Rectal smooth muscle tissue (tissue), 1 donor: Measurements from ENCODE around the gene TENM3.

Experiments
- H3K27ac ChIP-seq: one replicate; pipeline ENCODE4 v1.7.0; 2013; ENCODE audit warnings: low read depth, low read length, inconsistent platforms
- H3K27me3 ChIP-seq: one replicate; pipeline ENCODE4 v1.7.0; 2013; ENCODE audit warnings: low read length; ENCODE audit not compliant: control insufficient read depth, insufficient read depth
- H3K36me3 ChIP-seq: one replicate; pipeline ENCODE4 v1.7.0; 2013; ENCODE audit warnings: low read length; ENCODE audit not compliant: control insufficient read depth, insufficient read depth
- H3K4me1 ChIP-seq: one replicate; pipeline ENCODE4 v1.7.0; 2013; ENCODE audit warnings: low read length; ENCODE audit not compliant: control insufficient read depth, insufficient read depth
- H3K4me3 ChIP-seq: one replicate; pipeline ENCODE4 v1.7.0; 2013; ENCODE audit warnings: low read length
- H3K9ac ChIP-seq: one replicate; pipeline ENCODE4 v1.7.0; 2013; ENCODE audit warnings: low read length

TENM3 gene

DNA sequence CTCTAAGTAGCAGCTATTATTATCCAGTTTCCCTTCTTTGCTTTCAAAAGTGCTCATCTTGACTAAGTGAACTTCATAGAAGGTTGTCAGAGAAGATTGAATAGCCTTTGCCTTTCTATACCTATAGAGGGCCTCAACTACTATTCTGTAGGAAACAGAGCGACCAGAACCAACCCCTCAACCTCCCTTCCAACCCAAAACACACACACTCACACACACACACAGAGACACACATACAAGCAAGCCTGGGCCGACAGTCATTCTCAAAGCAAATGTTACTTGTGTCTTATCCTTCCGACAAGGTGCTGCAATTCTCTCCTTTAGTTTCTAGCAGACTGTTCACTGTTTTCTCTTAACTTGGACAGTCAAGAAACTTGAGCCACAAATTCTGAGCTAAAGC is 472.3 kb downstream of the TENM3 start:
- Histone ChIP-seq H3K36me3 (no peaks in the 10 kb centered on the region), H3K27me3 (no peaks in the 10 kb centered on the region), H3K27ac (no peak overlapping the region), H3K4me1 (no peaks in the 10 kb centered on the region), H3K4me3 (no peak overlapping the region), H3K9ac (no peak overlapping the region)

GRCh38 chr4:182716192-182716591 is 473.0 kb downstream of the TENM3 start:
- Histone ChIP-seq H3K36me3 (no peaks in the 10 kb centered on the region), H3K4me3 (no peak overlapping the region), H3K27me3 (no peaks in the 10 kb centered on the region), H3K27ac (no peak overlapping the region), H3K4me1 (no peaks in the 10 kb centered on the region), H3K9ac (no peak overlapping the region)

GRCh38 chr4:182717788-182718583 is 474.8 kb downstream of the TENM3 start:
- Histone ChIP-seq H3K27ac (no peak overlapping the region), H3K27me3 (no peaks in the 10 kb centered on the region), H3K36me3 (no peaks in the 10 kb centered on the region), H3K4me1 (no peaks in the 10 kb centered on the region), H3K9ac (no peak overlapping the region), H3K4me3 (no peak overlapping the region)

DNA sequence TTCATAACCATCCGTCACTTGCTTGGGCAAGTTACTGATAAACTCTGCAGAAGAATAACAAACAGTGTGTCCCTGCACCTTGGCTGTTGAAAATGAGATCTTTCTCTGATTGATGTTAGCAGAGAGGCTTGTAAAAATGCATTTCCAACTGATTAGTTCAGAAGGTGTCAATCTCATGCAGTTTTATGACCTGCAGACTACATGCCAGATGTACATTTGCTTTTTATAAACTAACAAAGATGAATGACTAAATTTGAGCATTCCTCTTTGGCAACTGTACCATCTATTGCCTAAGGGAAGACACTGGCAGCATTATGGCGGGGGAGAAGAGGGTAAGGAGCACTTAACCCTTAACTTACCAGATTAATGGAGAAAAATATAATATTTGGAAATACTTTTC is 481.2 kb downstream of the TENM3 start:
- Histone ChIP-seq H3K27me3 (no peaks in the 10 kb centered on the region), H3K36me3 (no peaks in the 10 kb centered on the region), H3K27ac (no peak overlapping the region), H3K4me1 (no peaks in the 10 kb centered on the region), H3K4me3 (no peak overlapping the region), H3K9ac (no peak overlapping the region)

DNA sequence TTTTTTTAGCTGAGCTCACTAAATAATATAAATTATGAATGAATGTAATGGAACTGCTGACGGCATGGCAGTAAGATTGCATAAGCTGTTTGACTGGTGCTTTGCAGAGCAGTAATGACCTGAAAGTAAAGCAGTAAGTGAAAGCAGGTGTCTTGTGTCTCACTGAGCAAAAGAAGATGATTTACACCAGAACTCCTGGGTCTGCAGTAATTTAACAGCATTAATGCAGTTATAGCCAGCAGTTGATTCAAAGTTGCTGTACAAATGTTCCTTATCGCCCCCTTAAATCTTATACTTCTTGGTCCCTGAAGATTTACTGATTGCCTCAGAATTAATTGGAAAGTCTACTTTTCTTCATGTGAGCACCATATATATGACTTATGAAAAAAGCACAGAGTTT is 486.3 kb downstream of the TENM3 start:
- Histone ChIP-seq H3K9ac (no peak overlapping the region), H3K27me3 (no peaks in the 10 kb centered on the region), H3K4me1 (no peaks in the 10 kb centered on the region), H3K4me3 (no peak overlapping the region), H3K27ac (no peak overlapping the region), H3K36me3 (no peaks in the 10 kb centered on the region)

DNA sequence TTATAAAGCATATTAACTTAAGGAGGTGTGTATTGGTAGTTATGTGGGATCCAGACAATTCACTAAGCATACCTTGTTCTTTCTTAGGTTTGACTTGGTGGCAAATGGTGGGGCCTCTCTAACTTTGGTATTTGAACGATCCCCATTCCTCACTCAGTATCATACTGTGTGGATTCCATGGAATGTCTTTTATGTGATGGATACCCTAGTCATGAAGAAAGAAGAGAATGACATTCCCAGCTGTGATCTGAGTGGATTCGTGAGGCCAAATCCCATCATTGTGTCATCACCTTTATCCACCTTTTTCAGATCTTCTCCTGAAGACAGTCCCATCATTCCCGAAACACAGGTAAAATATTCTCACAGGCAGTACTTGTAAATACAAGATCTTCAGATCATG is 487.6 kb downstream of the TENM3 start:
- Histone ChIP-seq H3K27ac (no peak overlapping the region), H3K4me3 (no peak overlapping the region), H3K9ac (no peak overlapping the region), H3K4me1 (no peaks in the 10 kb centered on the region), H3K27me3 (no peaks in the 10 kb centered on the region), H3K36me3 (no peaks in the 10 kb centered on the region)

DNA sequence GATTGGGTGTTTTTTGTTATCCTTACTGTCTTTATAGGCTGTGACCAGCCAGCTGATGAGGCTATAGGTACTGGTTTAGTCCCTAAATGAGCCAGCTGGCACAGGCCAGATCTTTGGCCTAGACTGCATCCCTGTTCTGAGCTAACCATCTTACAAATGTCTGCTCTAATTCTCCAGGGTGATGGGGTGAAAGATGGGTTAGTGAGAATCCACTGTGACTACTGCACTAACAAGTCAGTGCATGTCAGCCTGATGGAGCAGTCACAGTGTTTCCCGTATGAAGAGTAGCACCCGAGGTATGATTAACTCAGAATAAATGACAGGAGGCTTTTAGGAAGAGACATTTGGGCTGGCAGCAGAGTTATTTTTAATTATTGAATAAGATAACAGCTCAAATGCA is 493.0 kb downstream of the TENM3 start:
- no peaks in the 10 kb centered on the region for H3K36me3 ChIP-seq
- H3K27ac ChIP-seq, result no peak overlapping the region
- H3K27me3 ChIP-seq, result no peaks in the 10 kb centered on the region
- H3K9ac ChIP-seq, result no peak overlapping the region
- no peaks in the 10 kb centered on the region for H3K4me1 ChIP-seq
- no peak overlapping the region for H3K4me3 ChIP-seq

GRCh38 chr4:182738283-182739047 is 495.3 kb downstream of the TENM3 start:
- H3K4me1 ChIP-seq, result no peaks in the 10 kb centered on the region
- no peak overlapping the region for H3K9ac ChIP-seq
- no peak overlapping the region for H3K4me3 ChIP-seq
- H3K27ac ChIP-seq, result no peak overlapping the region
- H3K27me3 ChIP-seq, result no peaks in the 10 kb centered on the region
- H3K36me3 ChIP-seq, result no peaks in the 10 kb centered on the region

DNA sequence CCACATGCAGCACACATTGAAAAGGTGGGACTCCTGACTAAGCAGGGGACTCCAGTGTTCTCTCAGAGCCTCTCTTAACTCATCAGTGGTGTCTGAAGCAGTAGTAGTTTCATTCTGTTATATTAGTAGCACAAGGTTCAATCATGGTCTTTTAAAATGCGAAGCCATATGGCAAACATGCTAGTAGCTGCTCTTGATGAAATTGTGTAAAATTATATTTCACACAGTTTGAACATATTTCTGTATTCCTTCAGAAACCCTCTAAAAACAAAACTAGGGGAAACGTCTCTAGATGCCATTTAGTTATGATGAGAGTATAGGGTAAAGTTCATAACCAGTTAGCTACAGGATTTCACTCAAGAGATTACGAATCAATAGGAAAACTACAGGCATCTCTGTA is 497.1 kb downstream of the TENM3 start:
- Histone ChIP-seq H3K4me1 (no peaks in the 10 kb centered on the region), H3K27ac (no peak overlapping the region), H3K4me3 (no peak overlapping the region), H3K9ac (no peak overlapping the region), H3K36me3 (no peaks in the 10 kb centered on the region), H3K27me3 (no peaks in the 10 kb centered on the region)

- Histone ChIP-seq H3K27me3 (no peaks in the 10 kb centered on the region), H3K9ac (no peak overlapping the region), H3K4me1 (no peaks in the 10 kb centered on the region), H3K4me3 (no peak overlapping the region), H3K36me3 (no peaks in the 10 kb centered on the region), H3K27ac (no peak overlapping the region)
Measured at GRCh38 chr4:182741054-182741453, 497.9 kb downstream of the TENM3 start.

DNA sequence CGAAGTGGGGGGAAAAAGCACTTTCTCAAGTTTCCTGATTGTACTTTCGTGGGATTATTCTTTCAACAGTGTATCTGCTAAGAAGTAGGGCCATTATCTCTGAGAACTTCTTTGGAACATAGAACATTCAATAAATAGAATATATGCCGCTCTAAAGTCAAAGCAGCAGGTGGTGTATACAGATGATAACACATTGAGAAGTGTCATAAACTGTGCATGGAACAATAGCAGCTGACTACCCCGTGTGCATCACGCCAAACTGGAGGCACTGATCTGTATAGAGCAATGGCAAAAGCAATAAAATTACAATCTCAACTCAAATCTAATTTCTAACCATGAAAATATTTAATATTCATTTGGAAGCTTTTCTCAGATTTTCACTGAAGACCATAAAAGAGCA is 498.7 kb downstream of the TENM3 start:
- Histone ChIP-seq H3K9ac (no peak overlapping the region), H3K4me3 (no peak overlapping the region), H3K36me3 (no peaks in the 10 kb centered on the region), H3K27me3 (no peaks in the 10 kb centered on the region), H3K27ac (no peak overlapping the region), H3K4me1 (no peaks in the 10 kb centered on the region)

DNA sequence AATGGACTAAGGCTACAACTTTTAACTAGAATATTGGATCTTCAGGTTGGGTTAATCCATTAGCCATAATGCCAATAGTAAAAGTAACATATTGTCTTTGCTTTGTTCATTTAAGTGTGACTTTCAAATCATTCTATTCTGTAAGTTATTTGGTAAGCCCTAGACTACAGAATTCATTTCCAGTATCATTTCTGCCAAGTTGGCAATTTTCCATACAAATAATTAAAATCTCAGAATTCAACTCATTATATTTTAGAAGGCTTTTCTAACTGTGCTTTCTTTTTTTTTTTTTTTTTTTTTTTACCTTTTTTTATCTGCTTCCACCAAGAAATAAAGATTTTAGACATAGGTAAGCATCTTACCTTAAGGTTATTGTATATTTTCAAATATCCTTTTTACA is 500.6 kb downstream of the TENM3 start:
- H3K36me3 ChIP-seq, result no peaks in the 10 kb centered on the region
- no peak overlapping the region for H3K9ac ChIP-seq
- H3K27me3 ChIP-seq, result no peaks in the 10 kb centered on the region
- H3K27ac ChIP-seq, result no peak overlapping the region
- H3K4me1 ChIP-seq, result no peaks in the 10 kb centered on the region
- H3K4me3 ChIP-seq, result no peak overlapping the region

DNA sequence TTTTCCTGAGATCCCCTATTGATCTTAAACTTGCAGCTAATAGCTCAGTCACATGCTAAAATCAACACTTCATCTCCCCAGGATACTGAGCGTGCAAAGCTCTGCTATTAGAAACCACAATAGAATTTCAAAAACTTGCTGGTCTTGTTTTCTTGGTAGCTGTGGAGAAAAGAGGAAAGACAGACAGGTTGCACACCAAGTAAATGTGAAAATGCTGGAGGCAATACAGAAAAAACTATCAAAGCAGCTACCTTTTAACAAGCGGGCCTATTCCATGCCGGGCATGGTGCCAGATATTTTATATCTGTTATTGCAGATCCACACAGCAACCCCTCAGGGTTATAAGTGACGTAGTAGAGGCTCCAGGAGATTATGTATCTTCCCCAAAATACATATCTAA is 502.0 kb downstream of the TENM3 start:
- H3K36me3 ChIP-seq, result no peaks in the 10 kb centered on the region
- no peaks in the 10 kb centered on the region for H3K4me1 ChIP-seq
- no peaks in the 10 kb centered on the region for H3K27me3 ChIP-seq
- no peak overlapping the region for H3K27ac ChIP-seq
- H3K9ac ChIP-seq, result no peak overlapping the region
- H3K4me3 ChIP-seq, result no peak overlapping the region
